NCI-H2227 (cell line): ENCODE data around the gene CXCL1.

Experiments used
- DNase-seq: peaks from one replicate; lab custom pipeline; 2025; ENCODE audit not compliant: unreplicated experiment; lab: John Stamatoyannopoulos, UW

Gene CXCL1

GRCh38 chr4:73916172-73916925, 47.2 kb downstream of the CXCL1 start:
- DNase-seq: no peak

DNA sequence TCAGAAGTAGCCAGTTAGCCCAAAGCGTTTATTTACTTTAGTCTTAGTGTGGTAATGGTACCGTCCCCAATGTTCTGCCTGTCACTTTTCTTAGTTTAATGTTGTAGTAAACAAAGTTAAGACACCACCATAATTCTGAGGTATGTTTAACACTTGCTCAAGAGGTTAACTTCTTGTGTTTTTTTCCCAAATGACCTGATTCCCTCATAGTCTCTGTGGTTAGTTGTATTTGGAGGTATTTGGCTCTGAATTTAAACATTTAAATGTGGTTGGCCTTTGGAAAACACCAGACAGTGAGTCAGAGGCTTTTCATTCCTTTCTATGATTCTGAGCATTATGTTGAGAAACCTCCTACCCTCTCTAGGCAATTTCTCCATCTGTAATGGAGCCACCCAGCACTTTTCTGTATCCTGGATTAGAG, 47.9 kb downstream of the CXCL1 start:
- no peak for DNase-seq

DNA sequence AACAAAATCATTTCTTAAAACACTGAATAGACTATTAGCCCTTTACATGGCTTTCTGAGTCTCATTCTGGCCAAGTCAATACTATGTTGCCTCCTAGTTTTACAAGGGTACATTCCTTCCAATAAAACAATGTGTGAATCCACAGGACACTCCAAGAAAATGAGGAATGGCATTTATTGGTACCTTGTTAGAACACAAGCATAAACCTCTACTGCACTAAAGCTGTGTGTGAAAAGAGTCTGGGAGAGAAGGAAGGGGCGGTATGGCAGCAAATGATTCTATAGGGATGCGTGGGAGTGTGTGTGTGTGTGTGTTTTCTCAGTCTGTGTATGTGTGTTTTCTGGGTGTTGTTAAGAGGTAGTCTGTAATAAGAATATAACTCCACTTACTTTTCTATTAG, 48.9 kb downstream of the CXCL1 start:
- no peak for DNase-seq

- no peak for DNase-seq
These were observed 50.5 kb downstream of the CXCL1 start for GRCh38 chr4:73919691-73920090.
